Measurements from ENCODE around the gene DCDC2C. TPM values are rescaled to one million over a fixed set of nuclear protein-coding genes. Genes with fewer than 3 reads are reported as not detected.

DCDC2C gene
- total RNA-seq, 1 experiment from 2014 or later, result 0.43 TPM

DNA sequence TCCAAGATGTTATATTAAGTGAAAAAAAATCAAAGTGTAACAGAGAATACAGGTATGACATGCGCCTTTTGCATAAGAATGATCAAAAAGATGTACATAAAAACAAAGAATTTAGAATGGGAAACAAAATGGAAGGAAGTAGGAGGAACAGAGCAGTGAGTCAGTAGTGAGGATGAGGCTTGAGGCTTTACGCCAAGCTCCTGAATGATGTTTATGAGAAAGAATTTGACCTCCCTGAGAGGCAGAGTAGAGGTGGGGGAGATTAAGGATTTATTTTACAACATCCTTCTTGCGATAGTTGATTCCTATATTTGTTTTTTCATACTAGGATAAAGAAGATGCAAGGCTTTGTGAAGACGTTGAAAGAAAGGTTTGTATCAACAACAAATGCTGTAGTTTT is 81.4 kb downstream of the DCDC2C start:
- TF ChIP-seq, protein P1, sequence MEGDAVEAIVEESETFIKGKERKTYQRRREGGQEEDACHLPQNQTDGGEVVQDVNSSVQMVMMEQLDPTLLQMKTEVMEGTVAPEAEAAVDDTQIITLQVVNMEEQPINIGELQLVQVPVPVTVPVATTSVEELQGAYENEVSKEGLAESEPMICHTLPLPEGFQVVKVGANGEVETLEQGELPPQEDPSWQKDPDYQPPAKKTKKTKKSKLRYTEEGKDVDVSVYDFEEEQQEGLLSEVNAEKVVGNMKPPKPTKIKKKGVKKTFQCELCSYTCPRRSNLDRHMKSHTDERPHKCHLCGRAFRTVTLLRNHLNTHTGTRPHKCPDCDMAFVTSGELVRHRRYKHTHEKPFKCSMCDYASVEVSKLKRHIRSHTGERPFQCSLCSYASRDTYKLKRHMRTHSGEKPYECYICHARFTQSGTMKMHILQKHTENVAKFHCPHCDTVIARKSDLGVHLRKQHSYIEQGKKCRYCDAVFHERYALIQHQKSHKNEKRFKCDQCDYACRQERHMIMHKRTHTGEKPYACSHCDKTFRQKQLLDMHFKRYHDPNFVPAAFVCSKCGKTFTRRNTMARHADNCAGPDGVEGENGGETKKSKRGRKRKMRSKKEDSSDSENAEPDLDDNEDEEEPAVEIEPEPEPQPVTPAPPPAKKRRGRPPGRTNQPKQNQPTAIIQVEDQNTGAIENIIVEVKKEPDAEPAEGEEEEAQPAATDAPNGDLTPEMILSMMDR (conservative IDR thresholded peaks at IDR 0.05; ENCODE audit: low read depth, low read length), result no peak
- no peak for TF ChIP-seq EZH2 (IDR thresholded peaks at IDR 0.05; ENCODE audit: borderline replicate concordance, low read depth, low read length, poor library complexity, severe bottlenecking)
- no peaks in the 10 kb centered on the region for H3K9me3 ChIP-seq (ENCODE audit: low read depth, low read length, poor library complexity, severe bottlenecking)
- no peak overlapping the region for H3K27ac ChIP-seq (ENCODE audit: low read depth, low read length, poor library complexity, severe bottlenecking)
- H3K27me3 ChIP-seq (replicated peaks; ENCODE audit: insufficient read depth, low read depth, low read length, poor library complexity), result no peaks in the 10 kb centered on the region
- ChIA-PET CTCF (no interaction called here), POLR2A (ENCODE audit: low non-redundant PET) (no interaction called here)
- H3K36me3 ChIP-seq (ENCODE audit: insufficient read depth, low read length, poor library complexity, severe bottlenecking), result no peaks in the 10 kb centered on the region
- no TSS peak for BruUV-seq (replicated peaks)
- DNase-seq (ENCODE audit: low spot score), result no peak
- no peak overlapping the region for H3K4me3 ChIP-seq (ENCODE audit: low read depth, low read length, poor library complexity, severe bottlenecking)
- peaks cover 16% of the 10 kb centered on the region for H3K4me1 ChIP-seq (ENCODE audit: insufficient read depth, low read length, poor library complexity, severe bottlenecking)
- intact Hi-C loops (cut with micrococcal nuclease; ENCODE audit: unreplicated experiment), result no loop called here

DNA sequence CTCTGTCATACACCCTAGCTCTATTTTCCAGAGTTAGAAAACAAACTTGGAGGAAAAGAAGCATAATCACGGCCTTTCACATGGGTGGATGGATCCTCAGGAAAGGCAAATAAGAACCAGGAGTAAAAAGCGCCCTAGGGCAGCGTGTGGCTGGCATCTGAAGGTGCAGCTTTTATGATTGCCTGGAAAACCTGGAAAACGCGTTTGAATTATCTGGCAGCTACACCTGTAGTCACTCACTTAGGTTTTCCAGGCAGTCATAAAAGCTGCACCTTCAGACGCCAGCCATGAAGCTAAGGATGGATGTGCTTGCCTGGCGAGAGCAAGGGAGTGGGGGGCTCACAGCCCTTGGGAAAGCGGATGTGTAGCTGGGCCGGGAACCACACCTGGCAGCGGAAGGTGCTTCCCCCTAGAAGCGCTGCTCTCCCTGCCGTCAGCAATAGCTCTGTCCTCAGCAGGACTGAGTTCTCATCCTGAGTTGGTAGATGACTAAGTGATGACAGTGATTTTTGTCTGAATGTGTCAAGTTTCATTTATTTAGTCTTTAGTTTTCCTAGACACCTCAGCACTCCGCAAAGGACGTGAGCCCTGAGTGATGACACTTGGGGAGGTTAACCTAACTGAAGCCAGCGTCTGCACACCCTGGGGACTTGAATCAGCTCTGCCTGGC is 82.0 kb downstream of the DCDC2C start:
- POLR2A ChIA-PET (ENCODE audit: low non-redundant PET), result no interaction called here

DNA sequence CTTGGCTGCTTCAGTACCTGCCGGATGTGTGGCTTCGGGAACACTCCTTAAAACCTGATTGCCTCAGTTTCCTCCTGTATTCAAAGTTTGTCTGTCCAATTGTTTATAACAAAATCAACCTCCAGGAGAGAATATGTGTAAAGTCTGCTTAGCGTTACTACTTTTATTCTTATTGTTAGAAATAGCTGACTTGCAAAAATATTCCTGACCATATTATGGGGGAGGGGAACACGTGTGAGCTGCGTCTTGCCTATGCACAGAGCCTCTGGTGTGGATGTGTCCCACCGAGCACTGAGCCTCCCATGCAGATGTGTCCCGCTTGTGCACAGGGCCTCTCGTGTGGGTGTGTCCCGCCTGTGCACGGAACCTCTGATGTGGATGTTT is 82.5 kb downstream of the DCDC2C start:
- CTCF ChIA-PET, result no interaction called here
- TF ChIP-seq, protein P1 (conservative IDR thresholded peaks at IDR 0.05; ENCODE audit: low read depth, low read length), result no peak
- no peak for TF ChIP-seq EZH2 (IDR thresholded peaks at IDR 0.05; ENCODE audit: borderline replicate concordance, low read depth, low read length, poor library complexity, severe bottlenecking)

More for the DNA sequence above, 82.0 kb downstream of the DCDC2C start:
- intact Hi-C loops (cut with micrococcal nuclease; ENCODE audit: unreplicated experiment), result no loop called here
- no peak overlapping the region for H3K27ac ChIP-seq (ENCODE audit: low read depth, low read length, poor library complexity, severe bottlenecking)
- CTCF ChIA-PET, result no interaction called here
- TF ChIP-seq, protein P1 (conservative IDR thresholded peaks at IDR 0.05; ENCODE audit: low read depth, low read length), result no peak
- TF ChIP-seq EZH2 (IDR thresholded peaks at IDR 0.05; ENCODE audit: borderline replicate concordance, low read depth, low read length, poor library complexity, severe bottlenecking), result no peak
- no TSS peak for BruUV-seq (replicated peaks)
- peaks cover 9% of the 10 kb centered on the region for H3K4me1 ChIP-seq (ENCODE audit: insufficient read depth, low read length, poor library complexity, severe bottlenecking)
- no peak overlapping the region for H3K4me3 ChIP-seq (ENCODE audit: low read depth, low read length, poor library complexity, severe bottlenecking)
- no peaks in the 10 kb centered on the region for H3K9me3 ChIP-seq (ENCODE audit: low read depth, low read length, poor library complexity, severe bottlenecking)
- no peaks in the 10 kb centered on the region for H3K27me3 ChIP-seq (replicated peaks; ENCODE audit: insufficient read depth, low read depth, low read length, poor library complexity)
- H3K36me3 ChIP-seq (ENCODE audit: insufficient read depth, low read length, poor library complexity, severe bottlenecking), result no peaks in the 10 kb centered on the region
- no peak for DNase-seq (ENCODE audit: low spot score)

More for the DNA sequence above, 82.5 kb downstream of the DCDC2C start:
- H3K27me3 ChIP-seq (replicated peaks; ENCODE audit: insufficient read depth, low read depth, low read length, poor library complexity), result no peaks in the 10 kb centered on the region
- H3K9me3 ChIP-seq (ENCODE audit: low read depth, low read length, poor library complexity, severe bottlenecking), result no peaks in the 10 kb centered on the region
- H3K4me1 ChIP-seq (ENCODE audit: insufficient read depth, low read length, poor library complexity, severe bottlenecking), result peaks cover 6% of the 10 kb centered on the region
- no peak overlapping the region for H3K27ac ChIP-seq (ENCODE audit: low read depth, low read length, poor library complexity, severe bottlenecking)
- intact Hi-C loops (cut with micrococcal nuclease; ENCODE audit: unreplicated experiment), result no loop called here
- no peaks in the 10 kb centered on the region for H3K36me3 ChIP-seq (ENCODE audit: insufficient read depth, low read length, poor library complexity, severe bottlenecking)
- BruUV-seq (replicated peaks), result no TSS peak
- no peak overlapping the region for H3K4me3 ChIP-seq (ENCODE audit: low read depth, low read length, poor library complexity, severe bottlenecking)
- no peak for DNase-seq (ENCODE audit: low spot score)
- POLR2A ChIA-PET (ENCODE audit: low non-redundant PET), result no interaction called here

All from A673 (cell line).